GM21423 (cell line): ENCODE measurements around the gene PGPEP1.
"Not testable (repeated sequence)": the region's sequence is repeated elsewhere in the genome, so short reads cannot be mapped to it uniquely, and the experiment has no call there.

ENCODE experiments used
- ATAC-seq: cut with Tn5 transposase; IDR thresholded peaks from one replicate; pipeline ENCODE4 v1.9.1; 2021; ENCODE audit warnings: mild to moderate bottlenecking, moderate library complexity; ENCODE audit not compliant: unreplicated experiment

The PGPEP1 gene

DNA sequence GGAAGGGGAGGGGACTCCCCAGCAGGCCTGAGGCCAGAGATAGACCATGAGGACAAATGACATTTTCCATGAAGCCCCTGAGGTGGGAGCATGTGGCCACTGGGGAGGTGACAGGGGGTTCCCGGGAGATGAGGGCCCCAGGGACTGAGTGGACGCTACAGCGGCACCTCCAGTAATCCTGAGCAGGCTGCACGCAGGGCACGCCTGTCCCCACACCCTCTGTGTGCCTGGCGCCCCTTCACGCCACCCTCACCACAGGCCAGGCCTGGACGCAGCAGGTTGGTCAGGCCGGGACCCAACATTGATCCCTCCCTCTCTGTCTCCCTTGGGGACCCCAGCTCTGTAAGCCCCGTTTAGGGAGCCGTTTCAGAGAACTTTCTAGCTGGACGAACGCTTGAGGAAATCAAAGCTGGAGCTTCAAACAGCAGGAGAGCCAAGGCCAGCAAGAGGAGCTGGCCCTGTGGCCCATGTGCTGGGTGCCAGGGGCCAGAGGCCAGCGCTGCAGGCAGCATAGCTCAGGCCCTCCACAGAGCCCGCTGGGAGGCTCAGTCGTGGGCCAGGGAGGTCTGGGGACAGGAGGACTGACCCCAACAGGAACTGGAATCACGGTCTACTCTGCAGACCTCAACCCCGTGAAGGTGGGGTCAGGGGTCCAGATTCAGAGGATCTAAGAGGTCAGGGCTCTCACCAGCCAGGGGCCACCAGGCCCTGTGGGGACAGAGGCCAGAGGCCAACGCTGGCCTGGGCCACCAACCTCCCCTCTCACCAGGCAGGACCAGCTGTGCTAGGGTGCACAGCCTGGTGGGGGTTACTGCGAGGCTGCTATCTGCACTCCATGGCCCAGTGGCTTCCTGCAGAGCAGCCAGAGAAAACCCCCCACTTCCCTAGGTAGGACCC, 32.1 kb upstream of the PGPEP1 start:
- ATAC-seq: no peak

GRCh38 chr19:18308948-18309325, 31.5 kb upstream of the PGPEP1 start:
- no peak for ATAC-seq

DNA sequence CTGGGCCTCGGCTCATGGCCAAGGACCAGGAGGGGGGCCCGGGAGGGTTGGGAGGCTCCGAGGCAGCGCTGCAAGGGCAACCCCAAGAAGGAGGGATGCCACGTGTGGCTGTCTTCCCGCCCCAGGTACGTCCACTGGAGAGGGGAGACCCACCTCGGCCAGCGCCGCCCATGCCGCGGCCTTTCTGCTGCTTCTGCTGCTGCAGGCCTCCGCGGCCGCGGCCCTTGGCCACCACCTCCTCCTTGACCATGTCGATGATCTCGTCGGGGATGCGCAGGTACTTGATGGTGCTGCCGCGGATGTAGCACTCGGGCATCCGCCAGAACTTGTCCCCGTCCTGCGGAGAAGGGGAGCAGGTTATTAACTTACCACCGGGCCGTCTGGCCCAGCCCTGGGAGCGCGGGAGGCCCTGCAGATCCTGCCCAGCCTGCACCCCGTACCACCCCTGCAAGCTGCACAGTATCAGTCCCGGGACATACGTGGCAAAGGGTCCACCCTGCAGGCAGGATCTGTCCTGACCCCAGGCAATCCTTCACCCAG, 30.8 kb upstream of the PGPEP1 start:
- ATAC-seq: no peak

DNA sequence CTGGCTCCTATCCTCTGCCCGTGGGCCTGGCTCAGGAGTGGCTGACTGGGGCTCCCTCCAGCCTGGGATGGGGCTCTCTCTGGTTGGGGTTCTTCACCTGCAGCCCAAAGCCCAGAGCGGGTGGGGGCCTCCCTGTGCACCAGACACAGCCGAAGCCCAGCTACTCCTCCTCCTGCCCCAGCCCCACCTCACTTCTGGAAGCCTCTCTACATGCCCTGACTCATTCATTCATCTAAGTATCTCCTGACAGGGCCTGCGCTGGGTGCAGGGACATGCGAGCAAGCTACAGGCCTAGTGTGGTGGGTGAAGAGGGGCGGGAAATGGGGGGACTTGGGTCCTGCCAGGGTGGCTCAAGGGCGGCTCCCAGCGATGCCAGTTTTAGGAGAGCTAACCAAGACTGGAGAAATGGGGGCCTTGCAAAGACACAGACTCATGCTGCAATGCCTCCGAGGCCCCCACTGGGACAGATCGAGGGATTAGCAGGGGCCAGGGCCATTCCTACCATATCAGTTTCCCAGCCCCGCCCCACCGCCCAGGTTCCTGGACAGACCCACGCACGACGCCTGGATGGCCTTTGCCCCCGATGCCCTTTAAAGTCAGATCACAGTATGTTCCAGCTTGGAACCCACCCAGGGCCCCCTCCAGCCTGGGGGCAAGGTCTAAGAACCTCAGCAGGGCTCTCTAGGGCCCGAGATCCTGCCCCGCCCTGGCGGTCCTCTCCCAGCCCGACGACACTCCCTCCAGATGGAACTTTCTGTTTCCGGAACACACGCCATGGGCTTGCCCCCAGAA, 30.1 kb upstream of the PGPEP1 start:
- no peak for ATAC-seq

DNA sequence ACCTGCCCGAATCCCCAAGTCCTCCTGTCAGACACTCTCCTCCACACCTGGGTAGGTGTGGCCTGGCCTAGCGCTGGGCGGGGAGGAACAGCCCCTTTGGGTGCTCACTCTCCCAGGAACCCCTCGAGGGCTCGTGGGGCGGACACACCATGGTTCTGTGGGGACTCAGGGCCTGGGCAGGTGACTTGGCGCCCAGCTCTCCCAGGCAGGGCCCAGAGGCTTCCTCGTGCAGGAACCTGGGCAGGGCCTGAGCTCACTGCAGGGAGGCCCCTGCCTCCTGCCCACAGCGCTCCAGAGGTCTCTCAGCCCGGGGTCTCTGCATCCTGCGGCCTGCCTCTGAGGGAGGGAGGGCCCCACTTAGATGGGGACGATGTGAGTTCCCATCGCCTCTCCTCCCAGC, 29.4 kb upstream of the PGPEP1 start:
- no peak for ATAC-seq

DNA sequence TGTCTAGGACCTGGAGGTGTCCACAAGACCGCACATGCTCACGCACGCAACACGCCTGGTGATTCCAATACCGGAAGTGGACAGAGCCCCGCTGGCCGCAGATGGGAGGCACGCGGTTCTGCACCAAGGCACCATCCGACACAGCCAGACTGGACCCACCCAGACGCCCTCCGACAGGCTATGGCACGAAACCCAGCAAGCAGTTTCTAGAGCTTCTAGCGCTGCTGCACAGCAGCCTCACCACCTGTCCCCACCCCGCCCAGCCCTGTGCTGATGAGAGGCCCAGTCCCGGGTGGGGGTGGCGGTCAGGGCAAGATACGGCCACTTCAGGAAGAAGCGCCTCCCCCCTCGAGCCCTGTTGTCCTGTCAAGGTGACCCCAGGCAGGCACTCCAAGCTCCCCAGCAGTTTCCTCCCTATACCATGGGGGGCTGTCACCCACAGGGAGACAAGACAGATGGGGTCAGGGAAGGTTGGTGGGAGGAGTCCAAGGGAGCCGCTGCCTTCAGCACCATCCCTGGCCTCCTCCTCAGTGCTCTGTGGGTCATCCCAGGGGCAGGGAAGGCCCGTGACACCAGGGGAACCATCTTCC, 28.8 kb upstream of the PGPEP1 start:
- no peak for ATAC-seq

DNA sequence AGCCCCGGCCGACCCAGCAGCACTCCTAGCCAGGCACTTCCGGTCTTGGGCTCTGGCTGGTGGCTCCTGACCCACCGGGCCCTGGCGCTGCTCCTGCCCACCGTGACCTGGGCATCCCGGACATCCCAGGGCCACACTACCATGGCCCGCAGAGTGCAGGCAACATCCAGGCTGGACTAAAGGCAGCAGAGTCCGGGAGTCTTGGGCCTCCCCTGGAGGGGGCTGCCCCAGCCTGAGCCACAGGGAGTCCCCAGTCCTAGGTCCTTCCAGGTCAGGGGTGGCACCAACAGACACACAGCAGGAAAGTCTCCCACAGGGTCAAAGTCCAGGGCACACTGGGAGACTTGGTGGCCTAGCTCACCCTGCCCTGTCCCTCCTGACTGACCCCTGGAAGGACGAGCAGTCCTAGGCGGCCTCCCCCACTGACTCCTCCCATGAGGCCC, 28.3 kb upstream of the PGPEP1 start:
- no peak for ATAC-seq

GRCh38 chr19:18313398-18313797, 27.0 kb upstream of the PGPEP1 start:
- ATAC-seq: no peak

- ATAC-seq: no peak
Measured at GRCh38 chr19:18317961-18318800, 22.2 kb upstream of the PGPEP1 start.

DNA sequence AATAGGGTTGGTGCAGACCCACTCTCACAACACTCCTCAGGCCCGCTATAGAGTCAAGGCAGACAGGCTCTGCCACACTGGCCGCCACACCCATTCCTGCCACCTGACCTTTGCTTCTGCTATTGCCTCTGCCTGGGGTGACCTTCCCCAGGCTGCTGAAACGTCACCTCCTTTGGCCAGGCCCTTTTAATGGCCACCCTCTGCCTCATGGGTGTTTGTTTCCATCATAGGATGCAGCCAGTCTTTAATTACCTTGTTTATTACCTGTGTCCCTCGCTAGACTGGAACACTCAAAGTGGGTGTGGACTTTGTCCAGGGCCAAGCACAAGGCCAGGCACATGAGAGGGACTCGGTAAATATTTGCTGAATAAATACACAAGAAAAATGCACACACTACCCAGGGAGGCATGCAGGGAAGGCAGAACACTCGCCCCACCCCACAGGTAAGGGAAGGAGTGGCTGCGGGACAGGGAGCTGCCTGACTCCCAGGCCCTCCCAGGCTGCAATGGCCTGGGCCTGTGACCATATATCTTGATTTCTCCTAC, 20.7 kb upstream of the PGPEP1 start:
- no peak for ATAC-seq

DNA sequence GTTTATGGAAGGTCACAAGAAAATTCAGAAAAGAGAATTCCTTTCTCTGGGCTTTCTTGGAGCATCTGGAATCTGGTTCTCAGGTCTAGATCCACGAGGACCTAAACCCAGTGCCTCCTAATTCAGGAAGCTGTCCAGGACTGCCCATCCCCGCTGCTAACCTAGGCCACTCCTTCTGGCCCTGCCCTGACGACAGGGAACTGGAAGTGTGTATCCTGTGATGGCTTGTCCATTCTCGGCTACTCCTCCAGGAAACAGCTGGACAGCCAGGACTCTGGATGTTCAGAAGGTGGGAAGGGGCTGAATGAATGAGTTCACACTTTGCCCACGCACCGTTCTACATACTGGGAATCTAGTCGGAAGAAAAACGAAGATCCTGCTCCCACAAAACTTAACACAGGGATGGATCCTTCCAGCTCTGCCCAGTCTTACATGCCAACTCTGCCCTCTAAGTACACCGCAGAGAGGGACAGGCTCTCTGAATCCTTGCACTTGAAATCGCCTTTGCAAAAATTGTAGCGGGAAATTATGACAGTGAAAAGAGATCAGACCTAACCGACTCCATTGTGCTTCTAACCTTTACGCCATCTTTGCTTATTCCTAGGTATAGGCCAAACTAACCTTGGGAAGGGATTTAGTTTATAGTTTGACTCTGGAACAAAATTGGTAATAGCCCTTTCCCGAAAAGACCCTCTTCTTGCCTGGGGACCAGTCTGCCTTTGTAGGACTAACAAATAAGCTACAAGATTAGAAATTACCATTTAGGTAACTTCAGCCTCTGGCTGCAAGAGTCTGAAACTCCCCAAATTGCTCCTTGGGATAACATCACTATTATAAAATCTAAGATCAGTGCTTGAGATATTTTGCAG, 19.3 kb upstream of the PGPEP1 start:
- ATAC-seq: no peak

DNA sequence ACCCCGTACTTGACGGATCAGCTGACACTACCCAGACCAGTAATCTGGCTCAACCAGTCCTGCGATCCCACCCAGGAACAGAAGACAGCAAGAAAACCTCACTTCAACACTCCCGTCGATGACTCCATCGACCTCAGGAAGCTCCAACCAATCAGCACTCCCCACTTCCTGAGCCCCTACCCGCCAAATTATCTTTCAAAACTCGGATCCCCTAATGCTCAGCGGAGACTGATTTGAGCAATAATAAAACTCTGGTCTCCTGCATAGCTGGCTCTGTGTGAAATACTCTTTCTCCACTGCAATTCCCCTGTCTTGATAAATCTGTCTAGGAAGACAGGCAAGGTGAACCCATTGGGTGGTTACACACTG, 18.7 kb upstream of the PGPEP1 start:
- no peak for ATAC-seq

- ATAC-seq: no peak
Measured at GRCh38 chr19:18322318-18322758, 18.1 kb upstream of the PGPEP1 start.

GRCh38 chr19:18322759-18323460, 17.5 kb upstream of the PGPEP1 start, which contains the start of gene LSM4:
LSM4 (minus strand) TSS chr19:18323076; CDS start chr19:18323020, 56 bp downstream.
- peak; percentile 89 for ATAC-seq

DNA sequence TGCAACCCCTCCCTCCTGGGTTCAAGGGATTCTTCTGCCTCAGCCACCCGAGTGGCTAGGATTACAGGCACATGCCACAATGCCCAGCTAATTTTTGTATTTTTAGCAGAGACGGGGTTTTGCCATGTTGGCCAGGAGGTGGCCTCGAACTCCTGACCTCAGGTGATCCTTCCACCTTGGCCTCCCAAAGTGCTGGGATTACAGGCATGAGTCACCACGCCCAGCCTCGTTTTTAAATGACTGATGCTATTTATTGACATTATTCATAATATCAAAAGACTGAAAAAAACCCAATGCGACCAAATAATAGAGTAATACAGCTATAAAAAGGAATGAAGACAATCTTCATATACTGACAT, 16.0 kb upstream of the PGPEP1 start:
- ATAC-seq: not testable (repeated sequence)

DNA sequence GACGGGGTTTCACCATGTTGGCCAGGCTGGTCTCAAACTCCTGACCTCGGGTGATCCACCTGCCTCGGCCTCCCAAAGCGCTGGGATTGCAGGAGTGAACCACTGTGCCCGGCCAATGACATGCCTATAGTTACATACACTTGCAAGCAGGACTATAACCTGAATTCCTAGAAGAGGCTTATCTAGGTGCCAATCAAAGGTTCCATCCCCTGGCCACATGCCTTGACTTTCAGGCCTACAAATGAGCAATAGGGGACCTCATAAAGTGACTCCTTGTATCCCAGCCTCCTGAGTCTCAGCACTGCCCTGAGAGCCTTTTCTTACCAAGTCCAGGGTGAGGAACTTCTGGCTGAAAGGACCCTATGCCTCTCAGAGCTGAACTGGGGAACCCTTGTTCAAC, 13.6 kb upstream of the PGPEP1 start:
- ATAC-seq: no peak

GRCh38 chr19:18328340-18329034, 11.9 kb upstream of the PGPEP1 start:
- peak; percentile 88 for ATAC-seq

DNA sequence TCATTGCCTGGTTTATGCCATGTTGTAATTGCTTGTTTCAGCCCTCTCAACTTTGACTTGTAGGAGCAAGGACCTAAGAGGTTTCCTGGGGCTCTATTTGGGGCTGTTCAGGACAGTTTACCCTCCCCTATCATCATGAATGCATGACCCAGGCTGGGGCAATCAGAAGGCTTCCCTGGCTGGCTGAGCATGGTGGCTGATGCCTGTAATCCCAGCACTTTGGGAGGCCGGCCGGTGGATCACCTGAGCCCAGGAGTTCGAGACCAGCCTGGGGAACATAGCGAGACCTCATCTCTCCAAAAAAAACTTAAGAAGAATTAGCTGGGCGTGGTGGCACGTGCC, 11.4 kb upstream of the PGPEP1 start:
- no peak for ATAC-seq
